Activated gamma-delta T cell treated with Interleukin-2 at 50 U/mL for 16 hours (primary cell): ENCODE results near the gene PXDN.
"Not testable (repeated sequence)": the region's sequence is repeated elsewhere in the genome, so short reads cannot be mapped to it uniquely, and the experiment has no call there.

Experiments used
- DNase-seq: peaks from one replicate; pipeline ENCODE4 v3.0.0-alpha.2; 2020

Gene PXDN

DNA sequence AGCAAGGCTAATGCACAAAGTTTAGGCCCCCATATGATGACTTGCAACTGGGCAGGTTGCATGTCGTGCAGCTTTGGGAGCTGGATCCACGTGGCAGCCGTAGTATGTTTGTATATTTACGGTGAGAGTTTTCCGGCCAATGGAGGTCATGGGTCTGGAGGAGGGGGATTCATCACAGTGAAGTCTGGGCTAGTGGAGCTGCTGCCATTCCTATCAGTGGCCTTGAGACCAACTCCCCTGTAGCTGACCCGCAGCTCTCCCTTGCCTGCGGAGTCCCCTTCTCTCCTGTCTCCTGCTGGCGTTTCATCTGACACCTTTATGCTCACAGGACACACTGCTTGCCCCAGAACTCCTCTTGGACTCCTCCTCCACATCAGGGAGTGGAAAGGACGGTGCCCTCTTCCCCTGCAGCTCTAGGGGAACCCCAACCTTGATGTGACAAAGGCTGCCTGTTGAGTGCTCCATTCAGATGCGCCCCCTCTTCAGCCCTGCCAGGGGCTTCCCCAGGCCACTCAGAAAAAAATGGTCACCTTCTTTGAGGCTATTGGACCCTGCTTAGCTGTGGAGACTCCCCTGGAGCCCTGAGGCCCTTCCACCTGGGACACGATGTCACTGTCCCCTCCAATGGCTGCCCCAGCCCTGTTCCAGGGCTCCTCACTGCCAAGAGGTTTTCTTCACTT, 121.7 kb downstream of the PXDN start:
- DNase-seq = no peak

DNA sequence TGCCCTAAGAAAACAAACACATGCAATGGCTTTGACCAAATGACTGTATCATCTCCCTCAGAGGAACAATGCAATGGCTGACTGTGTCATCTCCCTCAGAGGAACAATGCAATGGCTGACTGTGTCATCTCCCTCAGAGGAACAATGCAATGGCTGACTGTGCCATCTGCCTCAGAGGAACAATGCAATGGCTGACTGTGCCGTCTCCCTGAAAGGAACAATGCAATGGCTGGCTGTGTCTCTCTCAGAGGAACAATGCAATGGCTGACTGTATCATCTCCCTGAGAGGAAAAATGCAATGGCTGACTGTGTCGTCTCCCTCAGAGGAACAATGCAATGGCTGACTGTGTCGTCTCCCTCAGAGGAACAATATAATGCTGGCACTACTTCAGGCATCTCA, 122.3 kb downstream of the PXDN start:
- not testable (repeated sequence) for DNase-seq

DNA sequence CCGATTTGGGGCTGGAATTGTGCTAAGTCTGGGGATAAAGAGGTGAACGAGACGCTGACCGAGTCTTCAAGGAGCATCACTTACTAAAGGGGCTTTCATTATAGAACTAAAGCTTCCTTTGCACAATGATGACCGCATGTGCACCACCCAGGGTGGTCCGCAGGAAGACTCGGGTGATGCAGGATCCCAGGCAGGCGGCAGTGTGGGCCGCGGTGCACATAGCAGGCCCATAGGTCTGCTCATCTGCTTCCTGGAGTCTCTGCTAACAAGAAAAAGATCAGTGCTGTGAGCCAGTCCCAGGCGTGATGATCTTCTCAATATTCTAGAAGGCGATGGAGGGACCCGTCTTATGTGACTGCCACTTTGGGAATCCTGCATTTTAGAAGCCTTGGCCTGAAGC, 122.8 kb downstream of the PXDN start:
- DNase-seq = no peak

DNA sequence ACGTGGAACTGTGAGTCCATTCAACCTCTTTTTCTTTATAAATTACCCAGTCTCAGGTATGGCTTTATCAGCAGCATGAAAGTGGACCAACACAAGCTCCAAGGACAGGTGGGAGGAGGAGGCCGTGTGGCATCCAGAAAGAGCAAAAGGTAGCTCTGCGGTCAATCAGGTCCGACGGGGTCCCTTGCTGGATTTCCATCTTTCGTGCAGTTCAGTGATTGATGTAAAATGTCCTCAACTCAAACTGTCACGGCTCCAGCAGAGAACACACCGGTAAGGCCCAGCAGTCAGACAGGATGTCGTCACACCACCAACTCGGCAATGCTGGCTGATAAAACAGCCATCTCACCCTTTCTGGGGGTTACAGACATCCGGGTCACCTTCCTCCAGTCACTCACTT, 123.3 kb downstream of the PXDN start:
- DNase-seq = no peak

- DNase-seq = no peak
Measured at GRCh38 chr2:1620081-1620480, 124.2 kb downstream of the PXDN start.

GRCh38 chr2:1619556-1619955, 124.8 kb downstream of the PXDN start:
- DNase-seq = no peak

GRCh38 chr2:1618974-1619373, 125.3 kb downstream of the PXDN start:
- DNase-seq = no peak

- DNase-seq = no peak
Measured at GRCh38 chr2:1618191-1618961, 125.9 kb downstream of the PXDN start.

GRCh38 chr2:1617425-1618021, 126.8 kb downstream of the PXDN start:
- no peak for DNase-seq

DNA sequence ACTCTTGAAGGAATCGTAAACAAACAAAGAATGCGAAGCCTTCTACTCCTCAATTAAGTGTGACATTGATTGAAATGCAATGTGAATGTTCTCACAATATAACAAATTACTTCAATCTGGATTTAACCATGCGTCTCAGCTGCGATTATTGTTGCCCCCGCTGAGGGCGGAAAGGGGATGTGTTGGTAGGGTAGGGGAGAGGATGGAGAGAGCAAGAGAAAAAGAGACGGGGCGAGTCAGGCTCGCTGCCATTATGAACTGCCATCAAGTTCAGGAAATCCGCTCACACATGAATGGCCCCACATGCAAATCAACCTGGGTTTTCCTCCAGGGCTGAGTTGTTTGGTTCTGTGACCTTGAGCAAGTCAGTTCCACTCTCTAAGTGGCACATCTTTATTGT, 129.8 kb downstream of the PXDN start:
- no peak for DNase-seq

DNA sequence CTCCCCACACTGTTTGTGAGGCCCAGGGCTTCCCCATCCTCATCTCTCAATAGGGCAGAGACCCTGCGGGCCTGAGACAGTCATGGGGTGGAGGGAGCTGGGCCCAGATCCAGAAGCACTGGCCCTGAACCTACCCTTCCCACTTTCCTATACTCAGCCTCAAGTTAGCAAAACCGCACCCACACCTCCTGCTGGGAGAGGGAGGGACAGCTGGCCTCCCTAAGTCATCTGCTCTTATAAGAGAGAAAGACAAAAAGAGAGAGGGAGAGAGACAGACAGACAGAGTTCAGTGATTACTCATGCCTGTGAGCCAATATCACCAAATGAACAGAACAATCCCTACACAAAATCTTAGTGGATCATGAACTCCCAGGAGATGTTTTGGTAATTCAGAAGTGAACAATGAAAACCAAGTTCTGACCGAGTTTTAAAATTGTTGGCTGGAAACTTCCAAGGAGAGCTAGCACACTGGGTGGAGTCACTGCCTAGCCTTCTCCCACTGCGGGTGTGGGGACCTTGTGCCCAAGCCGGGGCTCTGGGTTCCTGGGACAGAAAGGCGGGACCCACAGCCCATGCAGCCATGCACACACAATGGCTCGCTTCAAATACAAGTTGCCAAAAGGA, 130.5 kb downstream of the PXDN start:
- DNase-seq = no peak

DNA sequence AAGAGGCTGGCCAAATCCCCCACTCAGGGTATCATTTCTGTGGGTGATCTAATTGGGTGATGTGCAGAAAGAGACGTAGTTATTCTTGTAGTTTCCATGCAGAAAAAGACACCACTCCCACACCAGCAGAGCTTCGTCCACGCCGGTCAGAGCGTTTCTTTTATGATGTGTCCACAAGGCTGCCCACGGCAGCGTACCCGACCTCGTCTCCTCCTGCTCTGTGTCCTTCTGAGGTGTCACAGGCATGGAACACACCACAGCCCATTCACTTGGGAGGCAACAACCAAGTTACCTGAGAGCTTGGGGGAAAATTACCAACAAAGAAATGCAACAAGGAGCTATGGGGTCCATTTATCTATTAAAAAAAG, 131.3 kb downstream of the PXDN start:
- no peak for DNase-seq

- DNase-seq = no peak
Measured at GRCh38 chr2:1612391-1613077, 131.8 kb downstream of the PXDN start.

DNA sequence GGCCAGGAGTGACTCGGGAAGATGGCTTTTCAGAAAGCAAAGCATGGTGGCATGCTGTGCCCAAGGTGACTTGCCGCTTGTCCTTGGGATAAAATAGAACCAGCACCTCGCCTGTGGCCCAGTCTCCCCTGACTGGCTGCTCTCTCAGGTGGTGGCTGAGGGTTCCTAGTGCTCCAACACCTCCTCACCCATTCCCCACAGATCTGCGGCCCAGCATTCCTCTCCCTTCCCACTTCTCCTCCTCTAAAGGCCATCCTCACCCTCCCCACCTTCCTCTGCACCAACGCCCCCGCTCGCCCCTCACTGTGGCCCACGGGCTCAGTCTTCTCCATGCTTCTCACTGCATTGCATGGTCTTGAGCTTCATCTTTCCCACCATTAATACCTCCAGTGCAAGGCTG, 132.4 kb downstream of the PXDN start:
- DNase-seq = no peak

- DNase-seq = no peak
Measured at GRCh38 chr2:1610096-1610485, 134.2 kb downstream of the PXDN start.

- DNase-seq = no peak
Measured at GRCh38 chr2:1609485-1610095, 134.7 kb downstream of the PXDN start.

GRCh38 chr2:1609040-1609439, 135.3 kb downstream of the PXDN start:
- no peak for DNase-seq

DNA sequence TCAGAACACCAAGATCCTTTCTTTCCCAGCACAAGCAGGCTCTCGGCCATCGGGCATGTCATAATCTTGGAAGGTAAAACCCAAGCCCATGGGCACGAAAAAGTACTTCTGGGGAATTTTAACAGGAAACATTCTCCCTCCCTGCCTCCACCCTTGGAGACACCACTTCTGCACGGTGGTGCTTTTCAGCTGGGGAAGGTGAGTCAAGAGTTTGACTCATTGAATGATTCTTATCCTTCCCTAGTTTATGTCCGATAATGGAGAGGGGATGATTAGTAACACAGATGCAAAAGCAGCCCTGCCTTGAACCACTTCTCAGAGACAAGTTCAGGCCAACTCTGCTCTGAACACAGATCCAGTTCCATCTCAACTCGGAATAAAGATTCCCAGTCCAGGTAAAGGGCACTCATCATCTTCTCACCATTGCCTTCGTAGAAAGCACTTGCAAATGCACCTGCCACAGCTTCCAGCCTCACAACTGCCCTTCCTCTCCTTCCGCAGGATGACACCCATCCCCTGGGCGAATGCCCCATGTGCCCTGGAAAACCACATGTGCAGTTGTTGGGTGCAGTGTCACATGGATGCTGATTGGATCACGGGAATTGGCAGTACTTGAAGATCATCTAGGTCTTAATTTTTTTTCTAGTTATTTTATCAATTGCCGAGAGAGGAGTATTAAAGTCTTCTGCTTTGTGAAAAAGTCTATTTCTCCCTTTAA, 136.2 kb downstream of the PXDN start:
- no peak for DNase-seq

DNA sequence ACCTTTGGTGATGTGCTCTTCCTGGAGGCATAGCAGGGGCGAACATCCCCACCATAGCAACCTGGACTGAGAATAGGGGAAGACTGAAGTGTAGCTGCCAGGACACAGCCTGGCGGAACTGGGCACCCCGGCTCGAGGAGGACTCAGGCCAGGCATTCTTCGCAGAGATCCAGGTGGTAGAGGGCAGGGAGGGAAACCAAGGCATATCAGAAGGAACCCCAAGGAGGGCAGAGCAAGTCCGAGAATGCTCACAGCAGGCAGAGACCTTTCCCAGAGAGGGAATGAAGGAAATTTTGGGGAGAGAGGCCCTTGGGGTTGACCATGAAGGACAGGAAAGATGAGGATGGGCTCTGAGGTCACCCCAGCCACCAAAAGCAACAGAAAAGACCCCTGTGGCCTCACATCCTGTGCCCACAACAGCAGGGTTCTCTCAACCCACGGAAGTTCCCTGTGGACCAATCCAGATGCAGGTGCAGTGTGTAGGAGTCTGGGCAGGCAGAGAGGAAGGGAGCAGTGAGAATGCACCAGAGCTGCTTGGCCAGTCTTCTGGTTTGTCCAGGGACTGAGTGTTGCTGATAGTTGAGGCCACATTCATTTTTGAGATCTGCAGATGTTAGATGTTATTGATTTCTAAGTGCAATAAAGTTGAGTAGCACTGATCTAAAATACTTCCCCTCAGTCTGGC, 136.9 kb downstream of the PXDN start:
- DNase-seq = no peak

- DNase-seq = no peak
Measured at GRCh38 chr2:1606421-1607235, 137.7 kb downstream of the PXDN start.

GRCh38 chr2:1606046-1606400, 138.3 kb downstream of the PXDN start:
- no peak for DNase-seq
